BE2C (cell line): Measurements from ENCODE around the gene RALGPS2.

Experiments
- DNase-seq: peaks from one replicate; pipeline ENCODE4 v3.0.0-alpha.2; 2020
- H3K27me3 ChIP-seq: fragments of 250-450 bp; sonication (Bioruptor Pico); 2 replicates; pipeline ENCODE4 v1.5.1; 2020; ENCODE audit warnings: mild to moderate bottlenecking
- H3K36me3 ChIP-seq: fragments of 250-450 bp; sonication (Bioruptor Pico); 2 replicates; pipeline ENCODE4 v1.5.1; 2020; ENCODE audit warnings: mild to moderate bottlenecking
- H3K4me1 ChIP-seq: fragments of 250-450 bp; sonication (Bioruptor Pico); 2 replicates; pipeline ENCODE4 v1.5.1; 2020
- H3K4me3 ChIP-seq: 2 replicates; pipeline ENCODE4 v1.5.1; 2011; ENCODE audit warnings: low read depth, low read length
- H3K9me3 ChIP-seq: fragments of 250-450 bp; sonication (Bioruptor Pico); 2 replicates; pipeline ENCODE4 v1.5.1; 2020
- CTCF ChIP-seq: IDR thresholded peaks from 2 replicates; pipeline ENCODE4 v1.5.1; 2012; ENCODE audit warnings: mild to moderate bottlenecking, low read depth, low read length

Gene RALGPS2

GRCh38 chr1:178959543-178960460 is 234.8 kb downstream of the RALGPS2 start:
- TF ChIP-seq CTCF, result no peak
- DNase-seq, result no peak
- no peaks in the 10 kb centered on the region for H3K4me1 ChIP-seq
- H3K36me3 ChIP-seq, result no peaks in the 10 kb centered on the region
- no peak overlapping the region for H3K4me3 ChIP-seq
- H3K27me3 ChIP-seq, result no peaks in the 10 kb centered on the region
- no peaks in the 10 kb centered on the region for H3K9me3 ChIP-seq

GRCh38 chr1:178960482-178961240 is 235.6 kb downstream of the RALGPS2 start:
- H3K9me3 ChIP-seq, result no peaks in the 10 kb centered on the region
- H3K36me3 ChIP-seq, result no peaks in the 10 kb centered on the region
- H3K27me3 ChIP-seq, result no peaks in the 10 kb centered on the region
- H3K4me1 ChIP-seq, result no peaks in the 10 kb centered on the region
- no peak for DNase-seq
- H3K4me3 ChIP-seq, result no peak overlapping the region
- no peak for TF ChIP-seq CTCF

- TF ChIP-seq CTCF, result no peak
Measured at GRCh38 chr1:178961331-178961730, 236.3 kb downstream of the RALGPS2 start.

GRCh38 chr1:178961868-178962267 is 236.8 kb downstream of the RALGPS2 start:
- no peak overlapping the region for H3K4me3 ChIP-seq
- DNase-seq, result no peak
- H3K4me1 ChIP-seq, result no peaks in the 10 kb centered on the region
- no peak for TF ChIP-seq CTCF
- H3K9me3 ChIP-seq, result no peaks in the 10 kb centered on the region
- H3K27me3 ChIP-seq, result no peaks in the 10 kb centered on the region
- no peaks in the 10 kb centered on the region for H3K36me3 ChIP-seq

More at GRCh38 chr1:178961331-178961730, 236.3 kb downstream of the RALGPS2 start:
- Histone ChIP-seq H3K4me1 (no peaks in the 10 kb centered on the region), H3K36me3 (no peaks in the 10 kb centered on the region), H3K27me3 (no peaks in the 10 kb centered on the region), H3K9me3 (no peaks in the 10 kb centered on the region), H3K4me3 (no peak overlapping the region)
- no peak for DNase-seq

GRCh38 chr1:178962853-178963711 is 238.0 kb downstream of the RALGPS2 start:
- Histone ChIP-seq H3K4me3 (no peak overlapping the region), H3K9me3 (no peaks in the 10 kb centered on the region), H3K27me3 (no peaks in the 10 kb centered on the region), H3K4me1 (no peaks in the 10 kb centered on the region), H3K36me3 (no peaks in the 10 kb centered on the region)
- DNase-seq, result no peak
- TF ChIP-seq CTCF, result no peak
